RWPE1 (cell line): ENCODE results near the gene EEF1G.
"Not testable (repeated sequence)": the region's sequence is repeated elsewhere in the genome, so short reads cannot be mapped to it uniquely, and the experiment has no call there.

Experiments used
- CTCF ChIA-PET: fragments of 350-600 bp; sonication (Branson Sonifier 250); formaldehyde crosslinking; extraction: SDS; loops from one replicate; lab custom pipeline; 2021; lab: Yijun Ruan, JAX
- POLR2A ChIA-PET: fragments of 400-600 bp; formaldehyde crosslinking; extraction: SDS; loops from one replicate; lab custom pipeline; 2020; ENCODE audit warnings: antibody characterized with exemption; ENCODE audit not compliant: low non-redundant PET; lab: Yijun Ruan, JAX
- DNase-seq: peaks from one replicate; pipeline ENCODE4 v3.0.0; 2012; ENCODE audit warnings: low spot score
- H3K27ac ChIP-seq: fragments of 450-650 bp; 2 replicates; pipeline ENCODE4 v1.5.1; 2017
- CTCF ChIP-seq: fragments of 450-650 bp; conservative IDR thresholded peaks from 2 replicates; pipeline ENCODE4 v1.5.1; 2017; ENCODE audit warnings: low read depth, mild to moderate bottlenecking

The EEF1G gene

GRCh38 chr11:62573592-62574362 is at the start of gene EEF1G:
Gene EEF1G (minus strand): TSS chr11:62573891. CDS start chr11:62573842, 49 bp downstream.
- ChIA-PET POLR2A (interaction anchor here (0.6 to 1.9 kb wide), 10 partner anchors 9 to 98 kb away, joined by 3 to 12 read pairs (median 4); partner anchors contain the start of genes AHNAK, LBHD1, TUT1 and UQCC3), CTCF (interaction anchor here (0.8 kb wide), 1 partner anchor 149 kb away, joined by 3 read pairs; no protein-coding TSS in a partner anchor)
- DNase-seq: peak; percentile 99
- peak within 1 kb of the TSS; percentile 86 for H3K27ac ChIP-seq
- TF ChIP-seq CTCF: no peak

GRCh38 chr11:62622476-62623089 is 48.9 kb upstream of the EEF1G start:
- peak overlapping the region; percentile 98 for H3K27ac ChIP-seq
- TF ChIP-seq CTCF: no peak
- CTCF ChIA-PET: interaction anchor here (1.5 kb wide), 1 partner anchor 11 kb away, joined by 5 read pairs; no protein-coding TSS in a partner anchor

GRCh38 chr11:62621567-62622470 is 48.1 kb upstream of the EEF1G start, which contains the start of gene B3GAT3:
Gene B3GAT3 (minus strand): TSS chr11:62621986. CDS start chr11:62621947, 39 bp downstream.
- CTCF ChIA-PET: interaction anchor here (1.5 kb wide), 1 partner anchor 10 kb away, joined by 5 read pairs; no protein-coding TSS in a partner anchor
- TF ChIP-seq CTCF: no peak
- peak; percentile 99 for DNase-seq
- POLR2A ChIA-PET: interaction anchor here (0.6 to 3.1 kb wide), 8 partner anchors 9 to 107 kb away, joined by 3 to 13 read pairs (median 8); partner anchors contain the start of genes C11orf98, CSKMT, MTA2 and ROM1
- peak within 1 kb of the TSS; percentile 98 for H3K27ac ChIP-seq

More at GRCh38 chr11:62622476-62623089, 48.9 kb upstream of the EEF1G start:
- DNase-seq: no peak
- POLR2A ChIA-PET: interaction anchor here (0.7 to 3.1 kb wide), 5 partner anchors 9 to 49 kb away, joined by 3 to 13 read pairs (median 9); partner anchors contain the start of genes C11orf98, CSKMT, MTA2 and ROM1

GRCh38 chr11:62621027-62621566 is 47.4 kb upstream of the EEF1G start:
- peak overlapping the region; percentile 98 for H3K27ac ChIP-seq
- POLR2A ChIA-PET: interaction anchor here (0.6 to 3.1 kb wide), 4 partner anchors 20 to 44 kb away, joined by 4 to 13 read pairs (median 12); partner anchors contain the start of genes C11orf98, CSKMT, MTA2 and TUT1
- no peak for TF ChIP-seq CTCF
- CTCF ChIA-PET: interaction anchor here (0.6 kb wide), 1 partner anchor 24 kb away, joined by 4 read pairs; no protein-coding TSS in a partner anchor
- DNase-seq: no peak

GRCh38 chr11:62616957-62617356 is 43.3 kb upstream of the EEF1G start:
- DNase-seq, POLR2A ChIA-PET, CTCF ChIA-PET: not testable (repeated sequence)
- peak overlapping the region; percentile 98 for H3K27ac ChIP-seq

- POLR2A ChIA-PET: no interaction called here
- peak overlapping the region; percentile 98 for H3K27ac ChIP-seq
- TF ChIP-seq CTCF: no peak
- CTCF ChIA-PET: interaction anchor here (0.6 to 0.7 kb wide), 2 partner anchors 144 to 1286 kb away, joined by 3 to 4 read pairs; no protein-coding TSS in a partner anchor
- DNase-seq: no peak
These were observed 41.8 kb upstream of the EEF1G start for GRCh38 chr11:62615521-62615920.
